Fibroblast of lung (primary cell): ENCODE results near the gene MIPOL1. TPM values are rescaled to one million over a fixed set of nuclear protein-coding genes. Genes with fewer than 3 reads are reported as not detected.
"Not testable (repeated sequence)": the region's sequence is repeated elsewhere in the genome, so short reads cannot be mapped to it uniquely, and the experiment has no call there.

Experiments
- DNase-seq, 2 donors: peaks; one replicate each; pipeline versions ENCODE4 v3.0.0 to v3.0.0-alpha.2; 2010; ENCODE audit warnings: low read depth in 2 of 2
- H2AFZ ChIP-seq: 2 replicates; pipeline ENCODE4 v1.5.1; 2012; ENCODE audit warnings: low read length, control low read depth, inconsistent platforms
- H3K27ac ChIP-seq: 2 replicates; pipeline ENCODE4 v1.5.1; 2011; ENCODE audit warnings: low read length, control low read depth; ENCODE audit not compliant: insufficient read depth
- H3K27me3 ChIP-seq: 2 replicates; pipeline ENCODE4 v1.5.1; 2011; ENCODE audit warnings: mild to moderate bottlenecking, low read length; ENCODE audit not compliant: control insufficient read depth, insufficient read depth
- H3K36me3 ChIP-seq: 2 replicates; pipeline ENCODE4 v1.5.1; 2011; ENCODE audit warnings: low read length; ENCODE audit not compliant: control insufficient read depth, insufficient read depth
- H3K4me1 ChIP-seq: 2 replicates; pipeline ENCODE4 v1.5.1; 2011; ENCODE audit warnings: low read length; ENCODE audit not compliant: control insufficient read depth, insufficient read depth; ENCODE audit errors: extremely low read depth
- H3K4me2 ChIP-seq: 2 replicates; pipeline ENCODE4 v1.5.1; 2011; ENCODE audit warnings: low read length, control low read depth; ENCODE audit not compliant: insufficient read depth; ENCODE audit errors: extremely low read depth
- H3K4me3 ChIP-seq, 4 experiments: fragments of 200-600 bp in 1 of 4; sonication (generic) in 1 of 4; replicated peaks in 1 of 4; 2 replicates each; pipeline ENCODE4 v1.5.1; 2011 to 2016; ENCODE audit warnings: low read length in 4 of 4, low read depth in 3 of 4, mild to moderate bottlenecking in 3 of 4, control low read depth in 2 of 4, inconsistent platforms in 1 of 4, mixed read lengths in 1 of 4; ENCODE audit not compliant: insufficient read depth in 1 of 4; ENCODE audit errors: control extremely low read depth in 1 of 4
- H3K79me2 ChIP-seq: 2 replicates; pipeline ENCODE4 v1.5.1; 2012; ENCODE audit warnings: mild to moderate bottlenecking, low read length, inconsistent platforms; ENCODE audit not compliant: control insufficient read depth, insufficient read depth
- H3K9ac ChIP-seq: 2 replicates; pipeline ENCODE4 v1.5.1; 2011; ENCODE audit warnings: mild to moderate bottlenecking, low read length, control low read depth; ENCODE audit not compliant: insufficient read depth
- H3K9me3 ChIP-seq: 2 replicates; pipeline ENCODE4 v1.5.1; 2012; ENCODE audit warnings: low read depth, low read length; ENCODE audit not compliant: control insufficient read depth, insufficient read depth
- H4K20me1 ChIP-seq: 2 replicates; pipeline ENCODE4 v1.5.1; 2011; ENCODE audit warnings: low read length; ENCODE audit not compliant: control insufficient read depth, insufficient read depth; ENCODE audit errors: extremely low read depth
- EZH2 ChIP-seq: IDR thresholded peaks from 2 replicates; pipeline ENCODE4 v1.5.1; 2012; ENCODE audit warnings: low read length, control low read depth, mild to moderate bottlenecking; ENCODE audit errors: missing control alignments
- polyA plus RNA-seq, 2 donors: library from polyadenylated mRNA; depleted of rRNA in 1 of 2; stranded (reverse) in 1 of 2; unstranded in 1 of 2; fragments of >200 nt; gene quantifications; 2 replicates each; pipeline ENCODE4 v1.2.1, GENCODE V29; 2011 to 2012; ENCODE audit warnings: missing spikeins in 1 of 2
- total RNA-seq: library from RNA; depleted of rRNA; stranded (reverse); fragments of >200 nt; gene quantifications from 2 replicates; pipeline ENCODE4 v1.2.1, GENCODE V29; 2014
- TF ChIP-seq, protein P1 (sequence below), 2 donors: IDR thresholded peaks in 1 of 2; conservative IDR thresholded peaks in 1 of 2; 1 replicate in 1 of 2; 2 replicates in 1 of 2; pipeline ENCODE4 v1.5.1; 2011 to 2012; ENCODE audit warnings: low read length in 2 of 2, control low read depth in 1 of 2, inconsistent platforms in 1 of 2, low read depth in 1 of 2, mild to moderate bottlenecking in 1 of 2

MIPOL1 gene
- total and polyA plus RNA-seq, 2 donors (not counting 1 experiment from before 2014, with no cell fraction given): 6.4 to 8.6 TPM

DNA sequence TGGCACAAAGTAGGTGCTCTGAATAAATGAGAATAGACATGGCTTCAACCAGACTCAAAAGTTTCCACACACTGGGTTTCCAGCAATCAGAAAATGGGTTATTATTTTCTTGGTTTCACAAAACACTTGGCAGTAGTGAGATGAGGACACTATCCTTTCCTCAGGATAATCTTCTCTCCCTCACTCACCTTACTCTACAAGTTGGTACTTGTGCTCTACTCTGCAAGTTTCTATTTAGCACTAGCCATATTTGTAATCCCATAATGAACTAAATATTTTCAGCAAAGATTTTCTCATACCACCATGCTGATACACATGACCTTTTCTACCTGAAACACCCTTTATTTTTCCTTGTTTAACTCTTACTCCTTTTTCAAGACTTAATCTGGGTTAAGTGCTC lies 259.6 kb downstream of the MIPOL1 start:
- H2AFZ ChIP-seq: no peak overlapping the region
- TF ChIP-seq, protein P1, sequence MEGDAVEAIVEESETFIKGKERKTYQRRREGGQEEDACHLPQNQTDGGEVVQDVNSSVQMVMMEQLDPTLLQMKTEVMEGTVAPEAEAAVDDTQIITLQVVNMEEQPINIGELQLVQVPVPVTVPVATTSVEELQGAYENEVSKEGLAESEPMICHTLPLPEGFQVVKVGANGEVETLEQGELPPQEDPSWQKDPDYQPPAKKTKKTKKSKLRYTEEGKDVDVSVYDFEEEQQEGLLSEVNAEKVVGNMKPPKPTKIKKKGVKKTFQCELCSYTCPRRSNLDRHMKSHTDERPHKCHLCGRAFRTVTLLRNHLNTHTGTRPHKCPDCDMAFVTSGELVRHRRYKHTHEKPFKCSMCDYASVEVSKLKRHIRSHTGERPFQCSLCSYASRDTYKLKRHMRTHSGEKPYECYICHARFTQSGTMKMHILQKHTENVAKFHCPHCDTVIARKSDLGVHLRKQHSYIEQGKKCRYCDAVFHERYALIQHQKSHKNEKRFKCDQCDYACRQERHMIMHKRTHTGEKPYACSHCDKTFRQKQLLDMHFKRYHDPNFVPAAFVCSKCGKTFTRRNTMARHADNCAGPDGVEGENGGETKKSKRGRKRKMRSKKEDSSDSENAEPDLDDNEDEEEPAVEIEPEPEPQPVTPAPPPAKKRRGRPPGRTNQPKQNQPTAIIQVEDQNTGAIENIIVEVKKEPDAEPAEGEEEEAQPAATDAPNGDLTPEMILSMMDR (conservative IDR thresholded peaks at IDR 0.05 in 1 of 2, IDR thresholded peaks at IDR 0.05 in 1 of 2; ENCODE audit: low read depth in 1 of 2, low read length in 2 of 2): no peak
- no peaks in the 10 kb centered on the region for H3K27me3 ChIP-seq
- no peak overlapping the region for H3K9ac ChIP-seq
- H3K9me3 ChIP-seq: no peaks in the 10 kb centered on the region
- no peaks in the 10 kb centered on the region for H3K79me2 ChIP-seq
- H3K4me3 ChIP-seq: no peak overlapping the region
- DNase-seq: no peak
- no peaks in the 10 kb centered on the region for H4K20me1 ChIP-seq
- H3K27ac ChIP-seq: no peak overlapping the region
- no peaks in the 10 kb centered on the region for H3K36me3 ChIP-seq
- no peaks in the 10 kb centered on the region for H3K4me1 ChIP-seq
- no peak overlapping the region for H3K4me2 ChIP-seq

DNA sequence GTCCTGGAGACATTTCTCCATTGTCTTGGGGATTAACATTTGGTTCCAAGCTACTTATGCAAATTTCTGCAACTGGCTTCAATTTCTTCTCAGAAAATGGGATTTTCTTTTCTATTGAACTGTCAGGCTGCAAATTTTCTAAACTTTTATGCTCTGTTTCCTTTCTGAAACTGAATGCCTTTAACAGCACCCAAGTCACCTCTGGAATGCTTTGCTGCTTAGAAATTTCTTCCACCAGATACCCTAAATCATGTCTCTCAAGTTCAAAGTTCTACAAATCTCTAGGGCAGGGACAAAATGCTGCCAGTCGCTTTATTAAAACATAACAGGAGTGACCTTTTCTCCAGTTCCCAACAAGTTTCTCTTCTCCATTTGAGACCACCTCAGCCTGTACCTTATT lies 264.7 kb downstream of the MIPOL1 start:
- H3K9ac ChIP-seq, H3K27ac ChIP-seq, H4K20me1 ChIP-seq, H3K4me3 ChIP-seq, H3K27me3 ChIP-seq, H2AFZ ChIP-seq, H3K4me1 ChIP-seq, DNase-seq, H3K36me3 ChIP-seq, H3K9me3 ChIP-seq, H3K4me2 ChIP-seq, H3K79me2 ChIP-seq: not testable (repeated sequence)

DNA sequence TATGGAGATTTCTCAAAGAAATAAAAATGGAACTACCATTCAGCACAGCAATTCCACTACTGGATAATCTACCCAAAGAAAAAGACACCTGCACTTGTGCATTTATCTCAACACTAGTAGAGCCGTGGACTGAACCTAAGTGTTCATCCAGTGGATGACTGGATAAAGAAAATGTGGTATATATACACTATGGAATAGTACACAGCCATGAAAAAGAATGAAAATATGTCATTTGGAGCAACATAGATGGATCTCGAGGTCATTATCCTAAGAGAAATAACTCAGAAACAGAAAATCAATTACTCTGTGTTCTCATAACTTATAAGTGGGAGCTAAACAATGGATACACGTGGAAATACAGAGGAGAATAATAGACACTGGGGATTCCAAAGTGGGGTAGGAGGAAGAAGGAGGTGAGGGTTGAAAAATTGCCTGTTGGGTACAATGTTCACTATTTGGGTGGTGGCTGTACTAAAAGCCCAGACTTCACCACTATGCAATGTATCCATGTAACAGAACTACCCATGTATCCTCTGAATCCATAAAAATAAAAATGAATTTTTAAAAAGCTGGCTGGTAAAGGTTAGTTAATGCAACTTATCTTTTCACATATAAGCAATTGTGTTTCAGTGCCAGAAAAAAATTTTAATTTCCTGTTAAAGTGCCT lies 266.6 kb downstream of the MIPOL1 start:
- Histone ChIP-seq H4K20me1 (no peaks in the 10 kb centered on the region), H3K9me3 (no peaks in the 10 kb centered on the region), H3K9ac (no peak overlapping the region), H2AFZ (no peak overlapping the region), H3K36me3 (no peaks in the 10 kb centered on the region), H3K79me2 (no peaks in the 10 kb centered on the region), H3K4me1 (no peaks in the 10 kb centered on the region), H3K27me3 (no peaks in the 10 kb centered on the region), H3K27ac (no peak overlapping the region), H3K4me2 (no peak overlapping the region), H3K4me3 (no peak overlapping the region)
- TF ChIP-seq, protein P1 (conservative IDR thresholded peaks at IDR 0.05 in 1 of 2, IDR thresholded peaks at IDR 0.05 in 1 of 2; ENCODE audit: low read depth in 1 of 2, low read length in 2 of 2): no peak
- no peak for TF ChIP-seq EZH2
- no peak for DNase-seq
